Esophagus muscularis mucosa (tissue), 4 donors: ENCODE measurements around the gene CLIP3. TPM values are rescaled to one million over a fixed set of nuclear protein-coding genes. Genes with fewer than 3 reads are reported as not detected.

ENCODE experiments used
- DNase-seq: peaks from one replicate; pipeline ENCODE4 v3.0.0-alpha.2; 2017; ENCODE audit errors: extremely low spot score
- H3K27ac ChIP-seq, 4 donors: fragments of 200-600 bp; sonication (generic); replicated peaks in 1 of 4; 1 replicate in 3 of 4; 2 replicates in 1 of 4; pipeline ENCODE4 v1.5.1; 2016 to 2019; ENCODE audit warnings: mild to moderate bottlenecking in 1 of 4
- H3K27me3 ChIP-seq, 4 donors: fragments of 200-600 bp; sonication (generic); one replicate each; pipeline versions ENCODE4 v1.5.1 to v1.6.0; 2016 to 2019
- H3K36me3 ChIP-seq, 4 donors: fragments of 200-600 bp; sonication (generic); one replicate each; pipeline ENCODE4 v1.5.1; 2016 to 2019
- H3K4me1 ChIP-seq, 4 donors: fragments of 200-600 bp; sonication (generic); one replicate each; pipeline ENCODE4 v1.5.1; 2016 to 2019
- H3K4me3 ChIP-seq, 4 donors: fragments of 200-600 bp; sonication (generic); 1 replicate in 2 of 4; 2 replicates in 2 of 4; pipeline ENCODE4 v1.5.1; 2016 to 2019; ENCODE audit warnings: mild to moderate bottlenecking in 4 of 4, moderate library complexity in 1 of 4
- H3K9me3 ChIP-seq, 4 donors: fragments of 200-600 bp; sonication (generic); 1 replicate in 3 of 4; 2 replicates in 1 of 4; pipeline ENCODE4 v1.5.1; 2016 to 2019
- EP300 ChIP-seq: sonication (generic); formaldehyde crosslinking; IDR thresholded peaks from one replicate; pipeline ENCODE4 v1.6.1; 2017; ENCODE audit warnings: antibody characterized with exemption
- POLR2A ChIP-seq: fragments of 450-650 bp; IDR thresholded peaks from one replicate; pipeline ENCODE4 v1.6.1; 2017; ENCODE audit warnings: antibody characterized with exemption, moderate library complexity, mild to moderate bottlenecking, low read depth
- POLR2AphosphoS5 ChIP-seq, 2 donors: sonication (generic); formaldehyde crosslinking; IDR thresholded peaks; one replicate each; pipeline ENCODE4 v1.6.1; 2017; ENCODE audit warnings: antibody characterized with exemption in 2 of 2
- WGBS: methylation state at CpG from one replicate; pipeline ENCODE4 v1.1.5; 2018; 5-methylcytosine and 5-hydroxymethylcytosine counted together
- intact Hi-C: fragments of 100-400 bp; cut with DNase I; formaldehyde crosslinking; loops from one replicate; pipeline ENCODE4 v1.15.1; 2023
- total RNA-seq, 4 donors: library from RNA; depleted of rRNA; stranded (reverse); fragments of >200 nt; gene quantifications; one replicate each; pipeline versions ENCODE4 v1.1.0 to v1.2.1, GENCODE V29; 2016
- TF ChIP-seq, protein P1 (sequence below), 3 experiments: fragments of 200-600 bp in 2 of 3; fragments of 450-650 bp in 1 of 3; sonication (generic) in 2 of 3; IDR thresholded peaks; one replicate each; pipeline ENCODE4 v1.5.1; 2017 to 2019; ENCODE audit warnings: antibody characterized with exemption in 3 of 3, mild to moderate bottlenecking in 2 of 3, moderate library complexity in 1 of 3

The CLIP3 gene
- total RNA-seq, 4 donors from 2014 or later: 39.9 to 73.3 (median 51.4) TPM

DNA sequence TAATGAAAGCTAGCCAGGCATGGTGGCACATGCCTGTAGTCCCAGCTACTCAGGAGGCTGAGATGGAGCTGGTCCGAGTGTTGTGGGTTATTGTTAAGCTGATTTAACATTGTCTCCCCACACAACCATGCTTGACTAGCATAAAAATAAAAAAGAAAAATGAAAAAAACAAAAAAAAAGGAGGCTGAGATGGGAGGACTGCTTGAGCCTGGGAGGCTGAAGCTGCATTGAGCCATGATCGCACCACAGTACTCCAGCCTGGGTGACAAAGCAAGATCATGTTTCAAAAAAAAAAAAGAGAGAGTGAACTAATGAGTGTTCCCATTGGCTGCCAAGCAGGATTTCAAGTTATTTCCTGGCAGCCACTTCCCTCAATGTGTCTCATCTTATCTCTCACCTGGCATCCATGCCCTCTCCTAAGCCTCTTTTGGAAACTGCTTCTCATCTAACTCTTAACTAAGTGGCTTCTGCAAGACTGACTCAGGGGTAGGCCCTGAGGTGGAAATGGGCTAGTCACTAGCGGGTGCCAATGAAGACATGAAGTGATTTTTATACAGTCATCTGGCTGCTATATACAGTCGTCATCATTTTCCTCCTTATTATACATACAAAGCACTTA lies 16.5 kb upstream of the CLIP3 start:
- WGBS: 98% methylated on average over 4 of the region's 4 CpGs
- H3K4me3 ChIP-seq: no peak overlapping the region
- no peaks in the 10 kb centered on the region for H3K9me3 ChIP-seq
- H3K36me3 ChIP-seq: no peaks in the 10 kb centered on the region
- no peak for DNase-seq
- peak overlapping the region in 1 of 4 donors; percentile 15 for H3K27ac ChIP-seq
- no peaks in the 10 kb centered on the region for H3K27me3 ChIP-seq
- TF ChIP-seq, protein P1, sequence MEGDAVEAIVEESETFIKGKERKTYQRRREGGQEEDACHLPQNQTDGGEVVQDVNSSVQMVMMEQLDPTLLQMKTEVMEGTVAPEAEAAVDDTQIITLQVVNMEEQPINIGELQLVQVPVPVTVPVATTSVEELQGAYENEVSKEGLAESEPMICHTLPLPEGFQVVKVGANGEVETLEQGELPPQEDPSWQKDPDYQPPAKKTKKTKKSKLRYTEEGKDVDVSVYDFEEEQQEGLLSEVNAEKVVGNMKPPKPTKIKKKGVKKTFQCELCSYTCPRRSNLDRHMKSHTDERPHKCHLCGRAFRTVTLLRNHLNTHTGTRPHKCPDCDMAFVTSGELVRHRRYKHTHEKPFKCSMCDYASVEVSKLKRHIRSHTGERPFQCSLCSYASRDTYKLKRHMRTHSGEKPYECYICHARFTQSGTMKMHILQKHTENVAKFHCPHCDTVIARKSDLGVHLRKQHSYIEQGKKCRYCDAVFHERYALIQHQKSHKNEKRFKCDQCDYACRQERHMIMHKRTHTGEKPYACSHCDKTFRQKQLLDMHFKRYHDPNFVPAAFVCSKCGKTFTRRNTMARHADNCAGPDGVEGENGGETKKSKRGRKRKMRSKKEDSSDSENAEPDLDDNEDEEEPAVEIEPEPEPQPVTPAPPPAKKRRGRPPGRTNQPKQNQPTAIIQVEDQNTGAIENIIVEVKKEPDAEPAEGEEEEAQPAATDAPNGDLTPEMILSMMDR (IDR thresholded peaks at IDR 0.05): no peak
- TF ChIP-seq POLR2AphosphoS5 (IDR thresholded peaks at IDR 0.05): no peak
- TF ChIP-seq POLR2A: no peak
- no peak for TF ChIP-seq EP300
- intact Hi-C loops: no loop called here
- H3K4me1 ChIP-seq: peaks cover 0 to 52% (median 50%) of the 10 kb centered on the region in 4 donors

DNA sequence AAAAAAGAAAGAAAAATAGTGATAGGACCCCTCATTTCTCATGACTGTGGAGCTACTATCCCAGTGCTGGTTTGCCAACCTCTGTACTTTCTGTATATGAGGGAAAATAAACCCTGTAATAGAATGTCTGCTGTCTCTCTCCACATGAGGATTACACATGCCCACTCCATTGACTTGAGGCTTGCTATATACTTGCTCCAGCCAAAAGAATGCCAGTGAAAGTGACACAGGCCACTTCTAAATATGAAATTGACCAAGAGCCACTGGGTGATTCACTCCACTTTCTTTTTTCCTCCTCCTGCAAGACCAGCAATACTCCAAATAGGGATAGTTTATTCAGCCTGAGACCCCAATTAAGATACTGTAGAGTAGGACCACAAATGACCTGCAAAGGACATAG lies 15.2 kb upstream of the CLIP3 start:
- Histone ChIP-seq H3K4me3 (no peak overlapping the region), H3K27ac (peak overlapping the region; percentile 62 to 79 (median 69)), H3K9me3 (no peaks in the 10 kb centered on the region), H3K4me1 (peaks cover 0 to 62% (median 59%) of the 10 kb centered on the region in 4 donors), H3K36me3 (no peaks in the 10 kb centered on the region), H3K27me3 (no peaks in the 10 kb centered on the region)
- TF ChIP-seq POLR2AphosphoS5 (IDR thresholded peaks at IDR 0.05) (no peak), EP300 (no peak), POLR2A (no peak)
- TF ChIP-seq, protein P1 (IDR thresholded peaks at IDR 0.05): no peak
- intact Hi-C loops: no loop called here
- DNase-seq: no peak

DNA sequence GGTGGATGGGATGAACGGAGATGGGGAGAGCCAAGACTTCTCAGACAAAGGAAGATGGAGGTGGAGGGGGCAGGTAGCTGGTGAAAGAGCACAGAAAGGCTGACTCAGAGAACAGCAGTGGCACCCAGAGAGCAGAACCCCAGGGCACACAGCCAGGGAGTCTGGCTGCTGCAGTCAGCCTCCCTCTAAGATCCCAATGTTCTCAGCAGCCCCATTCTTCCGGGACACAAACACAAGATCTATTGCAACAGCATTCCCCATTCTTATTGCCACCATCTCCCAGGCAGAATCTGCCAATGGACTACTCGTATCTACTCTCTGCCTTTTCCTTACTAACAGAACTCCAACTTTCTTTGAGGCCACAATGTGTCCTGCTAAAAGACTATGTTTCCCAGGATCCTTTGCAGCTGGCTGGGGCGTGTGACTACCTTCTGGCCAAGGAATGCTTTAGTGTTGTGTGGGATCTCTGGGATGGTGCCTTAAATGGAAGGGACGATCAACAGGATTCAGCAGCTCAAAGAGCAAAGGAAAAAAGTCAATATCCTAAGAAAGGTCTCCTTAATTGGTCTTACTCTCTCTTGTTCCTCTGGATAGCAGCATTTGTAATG lies 13.9 kb upstream of the CLIP3 start:
- no peaks in the 10 kb centered on the region for H3K9me3 ChIP-seq
- TF ChIP-seq POLR2A (no peak), POLR2AphosphoS5 (IDR thresholded peaks at IDR 0.05) (peak; percentile 37 to 42), EP300 (no peak)
- TF ChIP-seq, protein P1 (IDR thresholded peaks at IDR 0.05): no peak
- no peaks in the 10 kb centered on the region for H3K36me3 ChIP-seq
- H3K4me1 ChIP-seq: peaks cover 0 to 68% (median 64%) of the 10 kb centered on the region in 4 donors
- H3K4me3 ChIP-seq: no peak overlapping the region
- H3K27me3 ChIP-seq: no peaks in the 10 kb centered on the region
- intact Hi-C loops: no loop called here
- 69% methylated on average over 5 of the region's 5 CpGs for WGBS
- DNase-seq: no peak
- H3K27ac ChIP-seq: peak overlapping the region; percentile 62 to 79 (median 69)

DNA sequence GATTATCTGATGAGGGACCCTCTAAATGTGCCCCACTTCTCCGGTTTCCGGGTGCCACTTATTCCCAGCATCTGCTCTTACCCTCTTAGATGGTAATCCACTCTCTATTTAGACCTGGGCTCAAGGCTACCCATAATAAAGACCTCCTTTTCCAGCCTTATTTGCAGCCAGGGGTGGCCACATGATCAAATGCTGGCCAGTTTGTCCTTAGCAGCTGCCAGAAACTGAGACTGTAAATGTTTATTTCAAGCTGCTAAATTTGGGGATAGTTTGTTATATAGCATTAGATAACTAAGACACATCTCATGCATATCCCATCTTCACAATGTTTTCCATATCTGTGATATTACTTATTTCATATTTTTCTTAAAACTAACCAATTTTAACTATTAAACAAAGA lies 11.3 kb upstream of the CLIP3 start:
- intact Hi-C loops: no loop called here
- H3K9me3 ChIP-seq: no peaks in the 10 kb centered on the region
- peaks cover 0 to 76% (median 67%) of the 10 kb centered on the region in 4 donors for H3K4me1 ChIP-seq
- peak overlapping the region; percentile 71 to 79 (median 76) for H3K27ac ChIP-seq
- peaks cover 8 to 11% (median 10%) of the 10 kb centered on the region in 4 donors for H3K36me3 ChIP-seq
- DNase-seq: no peak
- 80% methylated on average over 2 of the region's 2 CpGs for WGBS
- H3K27me3 ChIP-seq: no peaks in the 10 kb centered on the region
- no peak overlapping the region for H3K4me3 ChIP-seq
- TF ChIP-seq, protein P1 (IDR thresholded peaks at IDR 0.05): no peak
- TF ChIP-seq POLR2AphosphoS5 (IDR thresholded peaks at IDR 0.05) (no peak), EP300 (no peak), POLR2A (no peak)
